GM18909 (cell line): ENCODE measurements around the gene CENPO.

Experiments used
- ATAC-seq: cut with Tn5 transposase; IDR thresholded peaks from one replicate; pipeline ENCODE4 v1.9.1; 2021; ENCODE audit warnings: mild to moderate bottlenecking; ENCODE audit not compliant: unreplicated experiment, poor library complexity

Gene CENPO

GRCh38 chr2:24836206-24836605 lies 43.0 kb downstream of the CENPO start:
- no peak for ATAC-seq

- ATAC-seq, result no peak
These were observed 43.5 kb downstream of the CENPO start for GRCh38 chr2:24836706-24837105.

GRCh38 chr2:24837996-24838513 lies 44.8 kb downstream of the CENPO start:
- ATAC-seq, result no peak

- ATAC-seq, result no peak
These were observed 45.3 kb downstream of the CENPO start for GRCh38 chr2:24838541-24838940.

- no peak for ATAC-seq
These were observed 46.5 kb downstream of the CENPO start for GRCh38 chr2:24839729-24840128.

GRCh38 chr2:24840164-24840869 lies 47.1 kb downstream of the CENPO start:
- ATAC-seq, result no peak

GRCh38 chr2:24840962-24841945 lies 48.0 kb downstream of the CENPO start:
- no peak for ATAC-seq

- no peak for ATAC-seq
These were observed 49.1 kb downstream of the CENPO start for GRCh38 chr2:24842081-24843050.

GRCh38 chr2:24843330-24843860 lies 50.2 kb downstream of the CENPO start:
- ATAC-seq, result no peak

- ATAC-seq, result no peak
These were observed 50.9 kb downstream of the CENPO start for GRCh38 chr2:24844023-24844685.

- no peak for ATAC-seq
These were observed 52.5 kb downstream of the CENPO start for GRCh38 chr2:24845691-24846090.

GRCh38 chr2:24850944-24851343 lies 57.7 kb downstream of the CENPO start:
- no peak for ATAC-seq

- no peak for ATAC-seq
These were observed 58.8 kb downstream of the CENPO start for GRCh38 chr2:24852026-24852425.

- no peak for ATAC-seq
These were observed 59.3 kb downstream of the CENPO start for GRCh38 chr2:24852431-24853020.

GRCh38 chr2:24853046-24853445 lies 59.8 kb downstream of the CENPO start:
- ATAC-seq, result no peak

GRCh38 chr2:24853996-24854395 lies 60.8 kb downstream of the CENPO start:
- ATAC-seq, result no peak

- ATAC-seq, result no peak
These were observed 61.9 kb downstream of the CENPO start for GRCh38 chr2:24855022-24855622.

GRCh38 chr2:24855726-24856125 lies 62.5 kb downstream of the CENPO start:
- no peak for ATAC-seq
